Adrenal gland (tissue), 5 donors: Measurements from ENCODE around the gene SCYGR6.

Experiments
- CTCF ChIP-seq, 6 experiments: fragments of 450-650 bp in 4 of 6; fragments of 200-600 bp in 2 of 6; sonication (generic) in 1 of 6; IDR thresholded peaks; 1 replicate in 5 of 6; 2 replicates in 1 of 6; pipeline versions ENCODE4 v1.5.1 to v1.8.0; 2016 to 2021; ENCODE audit warnings: antibody characterized with exemption in 6 of 6, mild to moderate bottlenecking in 2 of 6, moderate library complexity in 1 of 6
- POLR2A ChIP-seq, 2 donors: fragments of 450-650 bp; IDR thresholded peaks; one replicate each; pipeline ENCODE4 v1.6.1; 2017; ENCODE audit warnings: antibody characterized with exemption in 2 of 2, mild to moderate bottlenecking in 2 of 2, moderate library complexity in 1 of 2
- donor health status: DM: no; HTN: no; CAD: no.

DNA sequence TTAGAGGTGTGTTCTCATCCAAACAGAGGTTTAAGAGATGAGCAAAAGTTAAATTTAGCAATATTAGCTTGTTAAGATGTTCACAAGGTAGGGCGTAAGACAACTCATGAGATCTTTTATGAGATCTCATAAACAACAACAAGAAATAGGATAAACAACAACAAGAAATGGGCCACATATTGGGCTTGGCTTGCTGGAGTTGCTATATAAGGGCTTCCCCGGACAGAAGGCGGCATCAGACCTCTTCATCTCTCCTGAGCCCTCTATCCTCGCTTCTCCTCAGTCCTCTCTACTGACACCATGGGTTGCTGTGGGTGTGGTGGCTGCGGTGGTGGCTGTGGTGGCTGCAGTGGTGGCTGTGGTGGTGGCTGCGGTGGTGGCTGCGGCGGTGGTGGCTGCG is 21.0 kb upstream of the SCYGR6 start, which contains the start of gene SCYGR8:
- no peak for TF ChIP-seq POLR2A (IDR thresholded peaks at IDR 0.05)
- TF ChIP-seq CTCF (IDR thresholded peaks at IDR 0.05) = no peak
